ENCODE results near the gene AGPAT4. TPM values are rescaled to one million over a fixed set of nuclear protein-coding genes. Genes with fewer than 3 reads are reported as not detected.

Gene AGPAT4
- total RNA-seq, 1 experiment from 2014 or later = 15.5 TPM

DNA sequence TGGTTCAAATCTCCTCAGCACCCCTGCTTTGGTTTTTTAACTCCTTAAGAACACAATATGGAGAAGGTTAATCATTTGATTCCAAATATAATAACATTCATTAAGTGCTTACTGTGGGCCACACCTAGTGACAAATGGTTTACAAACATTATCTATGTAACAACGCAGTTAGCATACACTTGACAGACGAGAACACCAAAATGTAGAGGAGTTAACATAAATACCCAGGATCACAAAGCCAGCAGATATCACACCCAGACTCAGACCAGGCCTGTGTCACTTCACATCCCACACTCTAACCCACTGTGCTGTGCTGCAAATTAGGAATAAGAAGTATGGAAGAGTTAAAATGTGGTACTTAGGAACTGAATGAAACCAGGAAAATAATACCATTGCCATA, 82.9 kb downstream of the AGPAT4 start:
- Histone ChIP-seq H3K27ac (ENCODE audit: low read depth, low read length) (no peak overlapping the region), H2AFZ (ENCODE audit: low read depth, low read length, poor library complexity, severe bottlenecking) (no peak overlapping the region), H3K9me3 (ENCODE audit: control insufficient read depth in 1 of 2, insufficient read depth in 1 of 2, low read depth in 1 of 2, low read length in 2 of 2) (no peaks in the 10 kb centered on the region), H3K27me3 (ENCODE audit: insufficient read depth, low read length) (no peaks in the 10 kb centered on the region), H3K36me3 (ENCODE audit: control insufficient read depth in 1 of 2, insufficient read depth in 2 of 2, low read length in 2 of 2) (no peaks in the 10 kb centered on the region), H3K79me2 (ENCODE audit: insufficient read depth, low read length) (no peaks in the 10 kb centered on the region), H3K4me3 (replicated peaks in 1 of 2; ENCODE audit: low read depth in 1 of 2, low read length in 2 of 2) (no peak overlapping the region), H3K9ac (ENCODE audit: low read length) (no peak overlapping the region), H3K9me2 (ENCODE audit: insufficient read depth) (no peaks in the 10 kb centered on the region), H3K4me1 (ENCODE audit: control insufficient read depth in 1 of 2, insufficient read depth in 2 of 2, low read length in 2 of 2) (peaks cover 0 to 23% of the 10 kb centered on the region in 2 experiments; a peak in 2 of 4 replicates), H4K20me1 (ENCODE audit: insufficient read depth) (no peaks in the 10 kb centered on the region), H3K4me2 (ENCODE audit: low read length) (no peak overlapping the region)
- BruUV-seq (replicated peaks) = no TSS peak
- ATAC-seq = no peak
- DNase-seq (ENCODE audit: low read depth, low spot score) = no peak
- ChIA-PET RAD21 (ENCODE audit: low non-redundant PET in 1 of 2, low total read pairs in 2 of 2, uncharacterized antibody in 2 of 2, unreplicated experiment in 2 of 2) (no interaction called here), POLR2A (no interaction called here), CTCF (no interaction called here)
- intact Hi-C loops (cut with micrococcal nuclease) = no loop called here
- TF ChIP-seq POLR2AphosphoS5 (IDR thresholded peaks at IDR 0.05; ENCODE audit: low read depth, low read length) (no peak), TCF7L2 (IDR thresholded peaks at IDR 0.05; ENCODE audit: borderline replicate concordance, extremely low read depth, insufficient read depth, insufficient read length) (no peak), YY1 (IDR thresholded peaks at IDR 0.05; ENCODE audit: extremely low read depth, insufficient replicate concordance, low read depth, low read length) (no peak), CTCF (IDR thresholded peaks at IDR 0.05 in 2 of 3, conservative IDR thresholded peaks at IDR 0.05 in 1 of 3; ENCODE audit: borderline replicate concordance in 1 of 3, insufficient read depth in 1 of 3, low read depth in 2 of 3, low read length in 2 of 3) (no peak)

GRCh38 chr6:161189891-161190290, 84.0 kb downstream of the AGPAT4 start:
- H3K9me2 ChIP-seq (ENCODE audit: insufficient read depth) = no peaks in the 10 kb centered on the region
- POLR2A ChIA-PET = no interaction called here
- no peak overlapping the region for H3K9ac ChIP-seq (ENCODE audit: low read length)
- no peak overlapping the region for H3K4me3 ChIP-seq (replicated peaks in 1 of 2; ENCODE audit: low read depth in 1 of 2, low read length in 2 of 2)
- H3K79me2 ChIP-seq (ENCODE audit: insufficient read depth, low read length) = no peaks in the 10 kb centered on the region
- no peak overlapping the region for H2AFZ ChIP-seq (ENCODE audit: low read depth, low read length, poor library complexity, severe bottlenecking)
- no peaks in the 10 kb centered on the region for H3K9me3 ChIP-seq (ENCODE audit: control insufficient read depth in 1 of 2, insufficient read depth in 1 of 2, low read depth in 1 of 2, low read length in 2 of 2)
- intact Hi-C loops (cut with micrococcal nuclease) = no loop called here
- H3K27ac ChIP-seq (ENCODE audit: low read depth, low read length) = no peak overlapping the region
- no peaks in the 10 kb centered on the region for H3K36me3 ChIP-seq (ENCODE audit: control insufficient read depth in 1 of 2, insufficient read depth in 2 of 2, low read length in 2 of 2)
- H3K4me2 ChIP-seq (ENCODE audit: low read length) = no peak overlapping the region
- H3K4me1 ChIP-seq (ENCODE audit: control insufficient read depth in 1 of 2, insufficient read depth in 2 of 2, low read length in 2 of 2) = peaks cover 0 to 27% of the 10 kb centered on the region in 2 experiments; a peak in 2 of 4 replicates
- CTCF ChIA-PET = no interaction called here
- ATAC-seq (no peak), DNase-seq (ENCODE audit: low read depth, low spot score) (no peak)
- no peaks in the 10 kb centered on the region for H3K27me3 ChIP-seq (ENCODE audit: insufficient read depth, low read length)
- BruUV-seq (replicated peaks) = no TSS peak
- no peaks in the 10 kb centered on the region for H4K20me1 ChIP-seq (ENCODE audit: insufficient read depth)
- no peak for TF ChIP-seq ELF1 (IDR thresholded peaks at IDR 0.05; ENCODE audit: borderline replicate concordance, low read depth)
- no peak for TF ChIP-seq SRF (IDR thresholded peaks at IDR 0.05; ENCODE audit: low read depth)
- no peak for TF ChIP-seq YY1 (IDR thresholded peaks at IDR 0.05; ENCODE audit: extremely low read depth, insufficient replicate concordance, low read depth, low read length)
- TF ChIP-seq POLR2A (IDR thresholded peaks at IDR 0.05; ENCODE audit: borderline replicate concordance, extremely low read depth, insufficient read depth, insufficient read length) = no peak
- no peak for TF ChIP-seq RAD21 (IDR thresholded peaks at IDR 0.05; ENCODE audit: low read depth)
- TF ChIP-seq ZBTB33 (IDR thresholded peaks at IDR 0.05; ENCODE audit: extremely low read depth, insufficient replicate concordance, low read length) = no peak
- no peak for TF ChIP-seq CEBPB (IDR thresholded peaks at IDR 0.05; ENCODE audit: low read depth)
- TF ChIP-seq CBX3 (IDR thresholded peaks at IDR 0.05; ENCODE audit: low read depth) = no peak
- no peak for TF ChIP-seq MAX (IDR thresholded peaks at IDR 0.05)
- RAD21 ChIA-PET (ENCODE audit: low non-redundant PET in 1 of 2, low total read pairs in 2 of 2, uncharacterized antibody in 2 of 2, unreplicated experiment in 2 of 2) = no interaction called here

Data from HCT116 (cell line).